ENCODE results near the gene KCTD16.

KCTD16 gene

GRCh38 chr5:144458216-144458615 is 287.5 kb downstream of the KCTD16 start:
- no peaks in the 10 kb centered on the region for H3K27me3 ChIP-seq (ENCODE audit: insufficient read depth, low read length)
- H3K4me1 ChIP-seq (ENCODE audit: insufficient read depth, low read length), result no peaks in the 10 kb centered on the region
- no peaks in the 10 kb centered on the region for H3K9me3 ChIP-seq (ENCODE audit: low read length)
- no peak overlapping the region for H3K4me3 ChIP-seq (ENCODE audit: low read length)
- H3K36me3 ChIP-seq (ENCODE audit: insufficient read depth, low read length), result no peaks in the 10 kb centered on the region
- H2AFZ ChIP-seq (ENCODE audit: low read depth, low read length), result no peak overlapping the region

- no peaks in the 10 kb centered on the region for H3K27me3 ChIP-seq (ENCODE audit: insufficient read depth, low read length)
- H3K4me1 ChIP-seq (ENCODE audit: insufficient read depth, low read length), result no peaks in the 10 kb centered on the region
- H3K9me3 ChIP-seq (ENCODE audit: low read length), result no peaks in the 10 kb centered on the region
- H2AFZ ChIP-seq (ENCODE audit: low read depth, low read length), result no peak overlapping the region
- H3K36me3 ChIP-seq (ENCODE audit: insufficient read depth, low read length), result no peaks in the 10 kb centered on the region
- no peak overlapping the region for H3K4me3 ChIP-seq (ENCODE audit: low read length)
Observed at GRCh38 chr5:144460600-144460999, 289.9 kb downstream of the KCTD16 start.

GRCh38 chr5:144462577-144462976 is 291.9 kb downstream of the KCTD16 start:
- Histone ChIP-seq H3K4me3 (ENCODE audit: low read length) (no peak overlapping the region), H3K9me3 (ENCODE audit: low read length) (no peaks in the 10 kb centered on the region), H2AFZ (ENCODE audit: low read depth, low read length) (no peak overlapping the region), H3K4me1 (ENCODE audit: insufficient read depth, low read length) (no peaks in the 10 kb centered on the region), H3K36me3 (ENCODE audit: insufficient read depth, low read length) (no peaks in the 10 kb centered on the region), H3K27me3 (ENCODE audit: insufficient read depth, low read length) (no peaks in the 10 kb centered on the region)

DNA sequence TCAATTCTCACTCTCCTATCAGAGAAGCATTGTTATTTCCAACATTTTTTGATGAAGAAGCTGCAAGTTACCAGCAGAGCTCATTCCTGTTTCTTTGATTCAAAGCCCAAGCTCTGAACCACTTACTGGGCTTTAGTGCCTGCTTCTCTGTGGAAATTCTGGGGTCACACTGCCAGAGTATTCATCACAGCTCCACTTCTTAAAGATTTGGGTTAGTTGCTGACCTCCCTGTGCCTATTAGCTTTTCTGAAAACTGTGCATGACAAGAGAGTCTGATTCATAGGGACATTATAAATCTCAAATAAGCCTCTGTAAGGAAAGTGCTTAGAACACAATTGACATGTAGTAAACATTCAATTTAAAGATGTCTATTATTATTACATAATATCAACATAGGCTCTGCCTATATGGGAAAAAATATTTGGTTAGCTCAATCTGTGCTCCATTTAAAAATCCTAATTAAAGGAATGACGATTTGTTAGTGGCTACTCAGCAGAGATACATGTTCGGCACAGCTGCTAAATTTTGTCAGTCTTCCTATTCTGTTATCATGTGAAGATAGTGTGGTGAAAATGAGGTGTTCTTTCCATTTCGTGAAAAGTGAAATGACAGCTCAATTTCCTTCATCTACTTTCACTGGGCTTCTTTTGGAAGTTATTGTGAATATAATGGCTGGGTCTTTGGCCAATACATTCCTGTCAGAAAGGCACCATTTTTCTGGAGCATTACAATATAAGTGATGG is 293.0 kb downstream of the KCTD16 start:
- no peaks in the 10 kb centered on the region for H3K4me1 ChIP-seq (ENCODE audit: insufficient read depth, low read length)
- no peaks in the 10 kb centered on the region for H3K36me3 ChIP-seq (ENCODE audit: insufficient read depth, low read length)
- no peaks in the 10 kb centered on the region for H3K27me3 ChIP-seq (ENCODE audit: insufficient read depth, low read length)
- H3K4me3 ChIP-seq (ENCODE audit: low read length), result no peak overlapping the region
- H3K9me3 ChIP-seq (ENCODE audit: low read length), result no peaks in the 10 kb centered on the region
- no peak overlapping the region for H2AFZ ChIP-seq (ENCODE audit: low read depth, low read length)

DNA sequence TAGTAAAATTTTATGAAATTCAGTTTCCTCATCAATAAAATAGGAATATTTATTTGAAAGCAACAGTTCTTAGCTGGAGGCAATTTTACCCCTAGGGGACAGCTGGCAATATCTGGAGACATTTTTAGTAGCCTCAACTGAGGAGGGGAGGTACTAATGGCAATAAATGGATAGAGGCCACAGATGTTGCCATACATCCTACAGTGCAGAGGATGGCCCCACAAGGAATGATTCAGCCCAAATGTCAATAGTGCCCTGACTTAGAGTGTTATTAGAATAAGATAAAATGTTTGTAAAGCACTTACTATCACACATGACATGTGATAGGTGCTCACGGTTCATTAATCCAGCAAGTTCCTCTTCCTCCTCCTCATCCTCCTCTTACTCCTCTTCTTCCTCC is 293.6 kb downstream of the KCTD16 start:
- no peak overlapping the region for H2AFZ ChIP-seq (ENCODE audit: low read depth, low read length)
- H3K4me3 ChIP-seq (ENCODE audit: low read length), result no peak overlapping the region
- no peaks in the 10 kb centered on the region for H3K36me3 ChIP-seq (ENCODE audit: insufficient read depth, low read length)
- H3K4me1 ChIP-seq (ENCODE audit: insufficient read depth, low read length), result no peaks in the 10 kb centered on the region
- no peaks in the 10 kb centered on the region for H3K9me3 ChIP-seq (ENCODE audit: low read length)
- no peaks in the 10 kb centered on the region for H3K27me3 ChIP-seq (ENCODE audit: insufficient read depth, low read length)

DNA sequence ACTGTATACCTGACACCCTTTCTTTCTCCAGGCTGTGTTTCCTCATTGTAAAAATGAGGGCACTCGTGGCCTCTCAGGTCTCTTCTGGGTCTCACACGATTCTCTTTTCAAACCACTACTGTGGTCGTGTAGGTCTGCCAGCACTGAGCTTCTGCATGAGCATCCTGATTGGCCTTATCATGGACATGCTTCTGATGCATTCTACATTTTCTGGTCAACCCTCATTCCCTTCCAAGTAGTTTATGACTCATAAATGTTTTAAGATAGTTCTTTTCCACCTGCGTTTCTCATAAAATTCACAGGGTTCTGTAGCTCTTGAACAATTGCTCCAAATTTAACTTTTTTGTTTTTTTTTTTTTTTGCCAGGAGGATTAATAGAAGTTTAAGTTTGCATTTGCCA is 294.8 kb downstream of the KCTD16 start:
- no peaks in the 10 kb centered on the region for H3K9me3 ChIP-seq (ENCODE audit: low read length)
- no peaks in the 10 kb centered on the region for H3K36me3 ChIP-seq (ENCODE audit: insufficient read depth, low read length)
- H3K27me3 ChIP-seq (ENCODE audit: insufficient read depth, low read length), result no peaks in the 10 kb centered on the region
- H3K4me1 ChIP-seq (ENCODE audit: insufficient read depth, low read length), result no peaks in the 10 kb centered on the region
- no peak overlapping the region for H2AFZ ChIP-seq (ENCODE audit: low read depth, low read length)
- no peak overlapping the region for H3K4me3 ChIP-seq (ENCODE audit: low read length)

DNA sequence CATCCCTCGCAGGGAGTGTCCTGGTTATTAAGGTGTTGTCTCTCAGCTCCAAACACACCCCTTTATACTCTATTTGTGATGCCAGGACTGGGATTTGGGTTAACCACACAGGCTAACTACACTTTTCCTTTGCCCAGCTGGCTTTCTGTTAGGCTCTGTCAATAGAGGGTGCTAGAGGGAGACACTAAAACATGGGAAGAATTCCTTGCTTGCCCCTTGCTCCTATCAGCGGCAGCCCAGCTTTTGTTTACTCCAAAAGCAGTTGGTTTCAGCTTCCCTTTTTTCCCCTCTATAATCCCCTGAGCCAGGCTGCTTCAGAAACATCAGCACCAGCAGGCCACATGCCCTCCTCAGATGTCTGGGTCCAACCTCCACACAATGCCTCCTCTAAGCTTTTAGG is 297.1 kb downstream of the KCTD16 start:
- H3K27me3 ChIP-seq (ENCODE audit: insufficient read depth, low read length), result no peaks in the 10 kb centered on the region
- H3K36me3 ChIP-seq (ENCODE audit: insufficient read depth, low read length), result no peaks in the 10 kb centered on the region
- no peaks in the 10 kb centered on the region for H3K9me3 ChIP-seq (ENCODE audit: low read length)
- no peaks in the 10 kb centered on the region for H3K4me1 ChIP-seq (ENCODE audit: insufficient read depth, low read length)
- H3K4me3 ChIP-seq (ENCODE audit: low read length), result no peak overlapping the region
- H2AFZ ChIP-seq (ENCODE audit: low read depth, low read length), result no peak overlapping the region

DNA sequence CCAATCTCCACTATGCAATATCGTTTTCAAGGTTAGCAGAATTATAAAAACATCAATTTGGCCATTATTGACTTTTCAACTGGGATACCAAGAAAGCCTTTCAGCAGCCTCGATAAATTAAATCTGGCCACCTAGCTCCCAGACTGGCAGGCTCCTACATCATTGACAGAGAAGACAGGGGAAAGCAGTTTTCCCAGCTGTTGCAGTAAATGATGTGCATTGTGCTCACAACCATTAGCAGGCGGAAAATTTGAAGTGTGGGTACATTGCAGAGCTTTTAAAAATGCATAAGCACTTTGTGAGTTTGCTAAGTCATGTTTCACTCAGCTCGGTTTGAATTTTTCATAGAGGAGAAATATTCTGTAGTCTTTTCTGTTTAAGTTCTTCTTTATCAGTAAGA is 297.9 kb downstream of the KCTD16 start:
- Histone ChIP-seq H2AFZ (ENCODE audit: low read depth, low read length) (no peak overlapping the region), H3K4me3 (ENCODE audit: low read length) (no peak overlapping the region), H3K36me3 (ENCODE audit: insufficient read depth, low read length) (no peaks in the 10 kb centered on the region), H3K9me3 (ENCODE audit: low read length) (no peaks in the 10 kb centered on the region), H3K4me1 (ENCODE audit: insufficient read depth, low read length) (no peaks in the 10 kb centered on the region), H3K27me3 (ENCODE audit: insufficient read depth, low read length) (no peaks in the 10 kb centered on the region)

DNA sequence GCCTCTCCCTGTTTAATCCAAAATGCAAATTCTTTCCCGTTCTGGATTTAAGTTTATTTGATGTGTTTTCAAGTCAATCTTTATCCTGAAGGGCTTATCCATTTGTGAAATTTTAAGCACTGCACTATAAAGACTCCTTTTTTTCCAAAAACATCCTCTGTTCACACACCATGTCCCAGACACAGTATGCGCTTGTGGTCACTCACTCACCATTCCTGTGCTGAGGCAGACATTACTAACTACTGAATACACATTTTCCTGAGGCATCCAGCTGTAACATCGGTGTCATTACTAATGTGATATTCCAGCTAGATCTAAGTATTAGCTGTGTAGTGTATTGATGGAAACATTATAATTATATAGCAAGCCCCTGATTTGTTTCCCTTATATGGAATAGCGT is 298.4 kb downstream of the KCTD16 start:
- no peaks in the 10 kb centered on the region for H3K4me1 ChIP-seq (ENCODE audit: insufficient read depth, low read length)
- H3K27me3 ChIP-seq (ENCODE audit: insufficient read depth, low read length), result no peaks in the 10 kb centered on the region
- no peak overlapping the region for H2AFZ ChIP-seq (ENCODE audit: low read depth, low read length)
- H3K4me3 ChIP-seq (ENCODE audit: low read length), result no peak overlapping the region
- H3K36me3 ChIP-seq (ENCODE audit: insufficient read depth, low read length), result no peaks in the 10 kb centered on the region
- H3K9me3 ChIP-seq (ENCODE audit: low read length), result no peaks in the 10 kb centered on the region

- Histone ChIP-seq H3K36me3 (ENCODE audit: insufficient read depth, low read length) (no peaks in the 10 kb centered on the region), H3K27me3 (ENCODE audit: insufficient read depth, low read length) (no peaks in the 10 kb centered on the region), H3K9me3 (ENCODE audit: low read length) (no peaks in the 10 kb centered on the region)
Observed at GRCh38 chr5:144472221-144472620, 301.5 kb downstream of the KCTD16 start.

DNA sequence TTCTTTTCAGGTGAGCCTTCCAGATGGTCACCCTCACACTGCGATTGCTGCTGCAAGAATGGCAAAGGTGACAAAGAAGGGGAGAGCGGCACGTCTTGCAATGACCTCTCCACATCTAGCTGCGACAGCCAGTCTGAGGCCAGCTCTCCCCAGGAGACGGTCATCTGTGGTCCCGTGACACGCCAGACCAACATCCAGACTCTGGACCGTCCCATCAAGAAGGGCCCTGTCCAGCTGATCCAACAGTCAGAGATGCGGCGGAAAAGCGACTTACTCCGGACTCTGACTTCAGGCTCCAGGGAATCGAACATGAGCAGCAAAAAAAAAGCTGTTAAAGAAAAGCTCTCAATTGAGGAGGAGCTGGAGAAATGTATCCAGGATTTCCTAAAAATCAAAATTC is 303.0 kb downstream of the KCTD16 start:
- peaks cover 3% of the 10 kb centered on the region for H3K4me1 ChIP-seq (ENCODE audit: insufficient read depth, low read length)
- H3K27me3 ChIP-seq (ENCODE audit: insufficient read depth, low read length), result no peaks in the 10 kb centered on the region
- no peaks in the 10 kb centered on the region for H3K36me3 ChIP-seq (ENCODE audit: insufficient read depth, low read length)
- H3K9me3 ChIP-seq (ENCODE audit: low read length), result no peaks in the 10 kb centered on the region
- H3K4me3 ChIP-seq (ENCODE audit: low read length), result no peak overlapping the region
- H2AFZ ChIP-seq (ENCODE audit: low read depth, low read length), result no peak overlapping the region

More at GRCh38 chr5:144472221-144472620, 301.5 kb downstream of the KCTD16 start:
- peaks cover 3% of the 10 kb centered on the region for H3K4me1 ChIP-seq (ENCODE audit: insufficient read depth, low read length)
- no peak overlapping the region for H3K4me3 ChIP-seq (ENCODE audit: low read length)
- H2AFZ ChIP-seq (ENCODE audit: low read depth, low read length), result no peak overlapping the region

GRCh38 chr5:144478565-144478964 is 307.9 kb downstream of the KCTD16 start:
- H3K4me1 ChIP-seq (ENCODE audit: insufficient read depth, low read length), result peaks cover 3% of the 10 kb centered on the region
- H2AFZ ChIP-seq (ENCODE audit: low read depth, low read length), result no peak overlapping the region
- no peaks in the 10 kb centered on the region for H3K9me3 ChIP-seq (ENCODE audit: low read length)
- H3K36me3 ChIP-seq (ENCODE audit: insufficient read depth, low read length), result no peaks in the 10 kb centered on the region
- H3K27me3 ChIP-seq (ENCODE audit: insufficient read depth, low read length), result no peaks in the 10 kb centered on the region
- H3K4me3 ChIP-seq (ENCODE audit: low read length), result no peak overlapping the region

DNA sequence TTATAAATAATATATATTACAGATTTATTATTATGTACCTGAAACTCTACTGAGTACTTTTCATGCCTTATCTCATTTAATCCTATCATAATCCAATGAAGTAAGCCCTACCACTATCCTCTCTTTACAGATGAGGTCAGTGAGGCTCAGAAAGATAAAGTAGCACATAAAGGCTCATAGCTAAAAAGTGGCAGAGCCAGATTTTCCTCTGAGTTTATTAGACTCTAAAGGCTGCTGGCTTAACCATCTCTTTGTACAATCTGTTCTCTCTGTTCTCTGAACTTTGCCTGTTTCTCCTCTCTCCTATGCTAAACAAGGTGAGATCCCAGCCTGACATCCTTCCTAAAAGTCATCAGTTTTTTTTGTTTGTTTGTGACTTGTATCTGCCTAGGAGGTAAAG is 311.2 kb downstream of the KCTD16 start:
- Histone ChIP-seq H3K27me3 (ENCODE audit: insufficient read depth, low read length) (no peaks in the 10 kb centered on the region), H3K4me3 (ENCODE audit: low read length) (no peak overlapping the region), H3K36me3 (ENCODE audit: insufficient read depth, low read length) (no peaks in the 10 kb centered on the region), H3K9me3 (ENCODE audit: low read length) (no peaks in the 10 kb centered on the region), H3K4me1 (ENCODE audit: insufficient read depth, low read length) (no peaks in the 10 kb centered on the region), H2AFZ (ENCODE audit: low read depth, low read length) (no peak overlapping the region)

All from neuron (in vitro differentiated cells).